Measurements from ENCODE around the gene PDLIM7.

DNA sequence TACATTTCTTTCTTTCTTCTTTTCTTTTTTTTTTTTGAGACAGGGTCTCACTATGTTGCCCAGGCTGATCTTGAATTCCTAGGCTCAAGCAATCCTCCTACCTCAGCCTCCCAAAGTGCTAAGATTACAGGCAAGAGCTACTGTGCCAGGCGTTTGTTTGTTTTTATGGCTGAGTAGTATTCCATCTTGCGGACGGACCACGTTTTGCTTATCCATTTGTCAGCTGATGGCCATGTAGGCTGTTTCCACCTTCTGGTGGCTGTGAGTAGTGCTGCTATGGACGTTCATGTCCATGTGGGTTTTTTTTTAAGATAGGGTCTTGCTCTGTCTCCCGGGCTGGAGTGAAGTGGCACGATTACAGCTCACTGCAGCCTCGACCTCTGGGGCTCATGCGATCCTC lies 9.8 kb upstream of the PDLIM7 start:
- no peak for TF ChIP-seq EZH2 (IDR thresholded peaks at IDR 0.05; ENCODE audit: borderline replicate concordance, low read depth, low read length, severe bottlenecking)
- TF ChIP-seq, protein P1, sequence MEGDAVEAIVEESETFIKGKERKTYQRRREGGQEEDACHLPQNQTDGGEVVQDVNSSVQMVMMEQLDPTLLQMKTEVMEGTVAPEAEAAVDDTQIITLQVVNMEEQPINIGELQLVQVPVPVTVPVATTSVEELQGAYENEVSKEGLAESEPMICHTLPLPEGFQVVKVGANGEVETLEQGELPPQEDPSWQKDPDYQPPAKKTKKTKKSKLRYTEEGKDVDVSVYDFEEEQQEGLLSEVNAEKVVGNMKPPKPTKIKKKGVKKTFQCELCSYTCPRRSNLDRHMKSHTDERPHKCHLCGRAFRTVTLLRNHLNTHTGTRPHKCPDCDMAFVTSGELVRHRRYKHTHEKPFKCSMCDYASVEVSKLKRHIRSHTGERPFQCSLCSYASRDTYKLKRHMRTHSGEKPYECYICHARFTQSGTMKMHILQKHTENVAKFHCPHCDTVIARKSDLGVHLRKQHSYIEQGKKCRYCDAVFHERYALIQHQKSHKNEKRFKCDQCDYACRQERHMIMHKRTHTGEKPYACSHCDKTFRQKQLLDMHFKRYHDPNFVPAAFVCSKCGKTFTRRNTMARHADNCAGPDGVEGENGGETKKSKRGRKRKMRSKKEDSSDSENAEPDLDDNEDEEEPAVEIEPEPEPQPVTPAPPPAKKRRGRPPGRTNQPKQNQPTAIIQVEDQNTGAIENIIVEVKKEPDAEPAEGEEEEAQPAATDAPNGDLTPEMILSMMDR (IDR thresholded peaks at IDR 0.05; ENCODE audit: extremely low read depth in 1 of 2, insufficient read depth in 1 of 2, low read depth in 1 of 2, low read length in 2 of 2): peak; percentile 8 to 9
- no peak for TF ChIP-seq POLR2A (IDR thresholded peaks at IDR 0.05; ENCODE audit: low read depth, low read length)
- TF ChIP-seq POLR2AphosphoS5 (IDR thresholded peaks at IDR 0.05; ENCODE audit: insufficient read depth, low read depth, low read length): no peak
- TF ChIP-seq, protein P2, sequence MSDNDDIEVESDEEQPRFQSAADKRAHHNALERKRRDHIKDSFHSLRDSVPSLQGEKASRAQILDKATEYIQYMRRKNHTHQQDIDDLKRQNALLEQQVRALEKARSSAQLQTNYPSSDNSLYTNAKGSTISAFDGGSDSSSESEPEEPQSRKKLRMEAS (IDR thresholded peaks at IDR 0.05; ENCODE audit: insufficient read depth, insufficient read length): no peak
- TF ChIP-seq GATA2 (IDR thresholded peaks at IDR 0.05; ENCODE audit: insufficient read depth, insufficient read length, low read depth, low read length): no peak
- no peak for TF ChIP-seq FOS (IDR thresholded peaks at IDR 0.05; ENCODE audit: borderline replicate concordance, insufficient read depth, low read length)
